ENCODE data around the gene NEUROD1. TPM values are rescaled to one million over a fixed set of nuclear protein-coding genes. Genes with fewer than 3 reads are reported as not detected.

NEUROD1 gene
- total RNA-seq, 1 donor from 2014 or later, result not detected

DNA sequence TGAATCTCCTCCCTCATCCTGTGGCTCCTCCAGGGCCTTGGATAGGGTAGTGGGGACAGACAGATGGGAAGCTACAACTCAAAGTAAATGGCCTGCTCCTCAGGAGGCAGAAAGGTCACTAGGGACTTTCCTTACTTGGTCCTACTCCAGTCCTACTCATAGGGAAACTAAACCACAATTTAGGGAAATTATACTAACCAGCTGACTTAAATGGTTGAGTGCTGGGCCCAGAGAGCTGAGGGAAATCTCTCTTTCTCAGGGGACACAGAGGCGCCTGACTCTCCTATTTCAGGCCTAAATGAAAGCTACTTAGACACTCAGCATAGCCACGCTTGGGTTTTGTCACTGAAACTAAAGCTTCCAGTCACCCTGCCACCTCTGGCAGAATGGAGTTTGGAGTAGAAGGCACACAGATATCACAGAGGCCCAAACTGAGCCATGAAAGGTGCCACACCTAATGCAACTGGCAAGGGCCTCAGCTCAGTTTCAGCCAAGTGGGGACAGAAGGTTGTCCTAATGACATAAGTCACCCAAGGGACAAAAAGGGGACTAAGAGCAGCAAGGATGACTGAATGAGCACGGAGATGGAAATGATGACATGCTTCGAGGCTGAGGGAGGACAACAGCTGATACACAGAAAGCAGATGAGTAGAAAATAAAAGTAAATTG lies 47.5 kb downstream of the NEUROD1 start:
- ChIA-PET POLR2A (no interaction called here), CTCF (no interaction called here)
- Mint-ChIP-seq H3K27ac (no peak overlapping the region), H3K4me1 (no peaks in the 10 kb centered on the region), H3K9me3 (no peaks in the 10 kb centered on the region), H3K4me3 (no peak overlapping the region), H3K36me3 (ENCODE audit: low read depth) (no peaks in the 10 kb centered on the region), H3K27me3 (peaks cover 6% of the 10 kb centered on the region)
- ATAC-seq (ENCODE audit: low read depth), result peak; percentile 18
- TF ChIP-seq, protein P1, sequence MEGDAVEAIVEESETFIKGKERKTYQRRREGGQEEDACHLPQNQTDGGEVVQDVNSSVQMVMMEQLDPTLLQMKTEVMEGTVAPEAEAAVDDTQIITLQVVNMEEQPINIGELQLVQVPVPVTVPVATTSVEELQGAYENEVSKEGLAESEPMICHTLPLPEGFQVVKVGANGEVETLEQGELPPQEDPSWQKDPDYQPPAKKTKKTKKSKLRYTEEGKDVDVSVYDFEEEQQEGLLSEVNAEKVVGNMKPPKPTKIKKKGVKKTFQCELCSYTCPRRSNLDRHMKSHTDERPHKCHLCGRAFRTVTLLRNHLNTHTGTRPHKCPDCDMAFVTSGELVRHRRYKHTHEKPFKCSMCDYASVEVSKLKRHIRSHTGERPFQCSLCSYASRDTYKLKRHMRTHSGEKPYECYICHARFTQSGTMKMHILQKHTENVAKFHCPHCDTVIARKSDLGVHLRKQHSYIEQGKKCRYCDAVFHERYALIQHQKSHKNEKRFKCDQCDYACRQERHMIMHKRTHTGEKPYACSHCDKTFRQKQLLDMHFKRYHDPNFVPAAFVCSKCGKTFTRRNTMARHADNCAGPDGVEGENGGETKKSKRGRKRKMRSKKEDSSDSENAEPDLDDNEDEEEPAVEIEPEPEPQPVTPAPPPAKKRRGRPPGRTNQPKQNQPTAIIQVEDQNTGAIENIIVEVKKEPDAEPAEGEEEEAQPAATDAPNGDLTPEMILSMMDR (IDR thresholded peaks at IDR 0.05), result no peak
- no peak for DNase-seq
- intact Hi-C loops (cut with micrococcal nuclease), result no loop called here

DNA sequence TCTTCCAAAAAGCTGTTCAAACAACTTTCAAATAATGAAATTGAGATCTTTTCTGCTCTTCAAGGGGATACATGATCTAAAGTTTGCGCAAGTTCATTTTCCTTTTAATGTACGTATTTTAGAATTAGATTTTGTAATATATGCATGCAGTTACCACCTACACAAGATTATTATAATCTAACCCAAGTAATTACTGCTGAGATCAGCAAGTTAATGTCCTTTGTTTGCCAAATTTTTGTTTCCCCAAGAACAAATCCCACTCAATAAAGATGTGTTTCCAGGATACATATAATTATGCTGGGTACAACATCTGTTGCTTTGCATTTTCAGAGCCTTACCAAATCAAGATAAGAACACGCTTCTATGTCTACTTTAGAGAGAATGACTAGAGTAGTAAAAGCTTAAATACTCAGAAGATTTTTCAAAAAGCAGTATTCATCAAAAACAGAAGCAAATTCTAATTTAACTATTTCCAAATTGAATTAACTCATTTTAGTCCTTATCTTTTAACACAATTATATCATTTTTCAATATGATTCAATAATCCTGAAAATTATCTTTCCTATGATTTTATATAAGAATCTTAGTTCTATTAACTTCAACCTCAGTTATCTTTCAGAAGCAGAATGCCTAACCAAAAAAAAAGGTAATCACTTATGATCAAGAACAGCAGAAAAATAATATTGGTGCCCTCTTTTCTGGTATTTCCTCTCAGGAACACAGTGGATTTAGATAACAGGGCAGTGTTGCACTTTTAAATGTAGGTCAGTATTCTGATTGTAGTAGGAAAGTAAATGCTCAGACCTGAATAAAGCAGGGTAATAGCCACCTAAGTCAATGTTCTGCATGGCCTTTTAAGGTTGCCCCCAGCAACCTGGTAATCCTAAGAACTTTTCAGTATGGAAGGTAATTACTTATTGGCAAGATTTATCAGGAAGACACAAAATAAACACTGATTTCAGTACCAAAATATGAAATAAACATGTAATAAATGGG lies 51.4 kb downstream of the NEUROD1 start:
- DNase-seq (no peak), ATAC-seq (ENCODE audit: low read depth) (no peak)
- no peak overlapping the region for H3K4me3 Mint-ChIP-seq
- no peak overlapping the region for H3K27ac Mint-ChIP-seq
- intact Hi-C loops (cut with micrococcal nuclease), result no loop called here
- H3K27me3 Mint-ChIP-seq, result peaks cover 9% of the 10 kb centered on the region
- H3K36me3 Mint-ChIP-seq (ENCODE audit: low read depth), result no peaks in the 10 kb centered on the region
- H3K9me3 Mint-ChIP-seq, result no peaks in the 10 kb centered on the region
- no peaks in the 10 kb centered on the region for H3K4me1 Mint-ChIP-seq
- ChIA-PET POLR2A (no interaction called here), CTCF (no interaction called here)
- TF ChIP-seq, protein P1 (IDR thresholded peaks at IDR 0.05), result no peak

DNA sequence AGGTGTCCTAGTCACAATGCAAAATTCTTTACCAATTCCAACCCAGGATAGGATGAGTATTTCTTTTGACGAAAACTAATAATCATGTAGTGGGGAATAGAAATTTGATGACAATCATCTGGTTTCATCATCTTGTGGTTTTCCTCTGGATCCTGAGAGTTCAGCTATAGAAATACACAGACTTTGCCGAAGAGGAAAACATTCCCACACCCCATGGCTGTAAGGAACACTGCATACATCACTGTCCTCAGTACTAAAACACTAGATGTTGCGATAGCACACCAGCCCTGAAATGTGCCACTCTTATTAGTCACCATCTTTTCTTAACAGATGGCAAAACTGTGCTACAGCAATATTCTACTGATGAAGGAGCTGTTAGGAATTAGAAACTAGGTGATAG lies 52.8 kb downstream of the NEUROD1 start:
- CTCF ChIA-PET, result no interaction called here
- H3K27ac Mint-ChIP-seq, result no peak overlapping the region
- H3K4me3 Mint-ChIP-seq, result no peak overlapping the region
- intact Hi-C loops (cut with micrococcal nuclease), result no loop called here
- DNase-seq (no peak), ATAC-seq (ENCODE audit: low read depth) (no peak)
- peaks cover 14% of the 10 kb centered on the region for H3K27me3 Mint-ChIP-seq
- no peaks in the 10 kb centered on the region for H3K9me3 Mint-ChIP-seq
- H3K4me1 Mint-ChIP-seq, result no peaks in the 10 kb centered on the region
- TF ChIP-seq, protein P1 (IDR thresholded peaks at IDR 0.05), result no peak
- no peaks in the 10 kb centered on the region for H3K36me3 Mint-ChIP-seq (ENCODE audit: low read depth)
- POLR2A ChIA-PET, result no interaction called here

DNA sequence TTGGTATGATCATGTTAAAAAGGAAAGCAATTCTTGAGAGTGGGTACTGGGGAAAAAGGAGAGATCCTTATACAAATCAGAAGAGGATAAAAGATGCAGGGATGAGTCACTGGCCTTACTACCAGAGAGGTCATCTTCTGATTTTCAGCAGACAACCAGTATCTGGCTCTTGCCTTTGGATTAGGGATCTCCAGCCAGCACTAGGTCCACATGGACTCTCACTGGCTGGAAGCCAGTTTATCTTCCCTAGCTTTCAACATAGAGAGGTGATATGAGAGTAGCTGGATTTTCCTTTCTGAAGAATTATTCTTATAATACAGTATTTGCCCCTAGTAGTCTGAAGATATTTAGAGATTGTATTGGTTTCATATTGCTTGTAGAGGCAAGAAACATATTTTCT lies 53.6 kb downstream of the NEUROD1 start:
- H3K9me3 Mint-ChIP-seq, result no peaks in the 10 kb centered on the region
- H3K4me1 Mint-ChIP-seq, result no peaks in the 10 kb centered on the region
- H3K27me3 Mint-ChIP-seq, result peaks cover 16% of the 10 kb centered on the region
- no peaks in the 10 kb centered on the region for H3K36me3 Mint-ChIP-seq (ENCODE audit: low read depth)
- H3K4me3 Mint-ChIP-seq, result no peak overlapping the region
- intact Hi-C loops (cut with micrococcal nuclease), result no loop called here
- no peak overlapping the region for H3K27ac Mint-ChIP-seq
- CTCF ChIA-PET, result no interaction called here
- TF ChIP-seq, protein P1 (IDR thresholded peaks at IDR 0.05), result no peak
- POLR2A ChIA-PET, result no interaction called here
- no peak for ATAC-seq (ENCODE audit: low read depth)
- DNase-seq, result no peak

Other genes with a start within 250 kb of the NEUROD1 start
- gene ITGA4, start 223.1 kb downstream of the NEUROD1 start, total RNA-seq, result 89.2 and 104 TPM in 2 replicates
- gene CERKL, start 23.4 kb downstream of the NEUROD1 start, total RNA-seq, result 0.18 and 0.20 TPM in 2 replicates
- gene ITPRID2, start 211.2 kb upstream of the NEUROD1 start, total RNA-seq, result 20.0 and 33.9 TPM in 2 replicates